CD4-positive, alpha-beta T cell (primary cell): ENCODE results near the gene AQP6. TPM values are rescaled to one million over a fixed set of nuclear protein-coding genes. Genes with fewer than 3 reads are reported as not detected.

ENCODE experiments used
- ATAC-seq: fragments of 200-7000 bp; cut with Tn5 transposase; one replicate; pipeline ENCODE4 v1.10.0; 2022; ENCODE audit warnings: mild to moderate bottlenecking; ENCODE audit not compliant: poor library complexity
- CTCF ChIA-PET: fragments of 350-600 bp; sonication (Branson Sonifier 250); formaldehyde crosslinking; loops from one replicate; lab custom pipeline; 2021; ENCODE audit warnings: antibody characterized with exemption, inconsistent platforms; lab: Charles Lee
- POLR2A ChIA-PET: fragments of 350-600 bp; sonication (Branson Sonifier 250); formaldehyde crosslinking; loops from one replicate; lab custom pipeline; 2021; ENCODE audit warnings: antibody characterized with exemption, inconsistent platforms; lab: Charles Lee
- DNase-seq, 14 experiments: peaks; one replicate each; pipeline ENCODE4 v3.0.0-alpha.2; 2013 to 2020; ENCODE audit warnings: mixed read lengths in 2 of 14
- H3K27ac ChIP-seq, 2 donors: one replicate each; pipeline versions ENCODE4 v1.5.1 to v1.7.0; 2013; ENCODE audit warnings: low read length in 2 of 2, low read depth in 1 of 2, mild to moderate bottlenecking in 1 of 2
- H3K27me3 ChIP-seq, 2 experiments: 1 replicate in 1 of 2; 2 replicates in 1 of 2; pipeline versions ENCODE4 v1.6.1 to v1.7.0; 2013; ENCODE audit warnings: low read length in 2 of 2, control low read depth in 1 of 2, mild to moderate bottlenecking in 1 of 2, moderate library complexity in 1 of 2; ENCODE audit not compliant: insufficient read depth in 2 of 2, control insufficient read depth in 1 of 2
- H3K36me3 ChIP-seq: one replicate; pipeline ENCODE4 v1.6.1; 2013; ENCODE audit warnings: low read length, control low read depth; ENCODE audit not compliant: insufficient read depth
- H3K4me1 ChIP-seq: one replicate; pipeline ENCODE4 v1.6.1; 2013; ENCODE audit warnings: low read length, control low read depth; ENCODE audit not compliant: insufficient read depth
- H3K4me3 ChIP-seq: one replicate; pipeline ENCODE4 v1.5.1; 2013; ENCODE audit warnings: mild to moderate bottlenecking, low read length, moderate library complexity
- H3K9me3 ChIP-seq, 2 experiments: 1 replicate in 1 of 2; 2 replicates in 1 of 2; pipeline versions ENCODE4 v1.6.1 to v1.7.0; 2013; ENCODE audit warnings: low read length in 2 of 2, mild to moderate bottlenecking in 2 of 2, control low read depth in 1 of 2, moderate library complexity in 1 of 2; ENCODE audit not compliant: control insufficient read depth in 1 of 2, insufficient read depth in 1 of 2
- H3K27ac Mint-ChIP-seq: one replicate; pipeline ENCODE4 v1.8.0; 2020; ENCODE audit warnings: mixed read lengths
- H3K27me3 Mint-ChIP-seq: one replicate; pipeline ENCODE4 v1.8.0; 2021; ENCODE audit warnings: mixed read lengths
- H3K36me3 Mint-ChIP-seq: one replicate; pipeline ENCODE4 v1.8.0; 2021; ENCODE audit warnings: low read depth, mixed read lengths
- H3K4me1 Mint-ChIP-seq: one replicate; pipeline ENCODE4 v1.8.0; 2021; ENCODE audit warnings: low read depth, mixed read lengths
- H3K4me3 Mint-ChIP-seq: one replicate; pipeline ENCODE4 v1.8.0; 2020; ENCODE audit warnings: mild to moderate bottlenecking, mixed read lengths
- H3K9me3 Mint-ChIP-seq: one replicate; pipeline ENCODE4 v1.8.0; 2020; ENCODE audit warnings: mixed read lengths
- CTCF ChIP-seq: fragments of 200-600 bp; IDR thresholded peaks from one replicate; pipeline ENCODE4 v1.8.0; 2022; ENCODE audit warnings: antibody characterized with exemption, mild to moderate bottlenecking
- intact Hi-C, 2 experiments: fragments of 100-400 bp; cut with DNase I in 1 of 2; cut with micrococcal nuclease in 1 of 2; formaldehyde crosslinking; loops; one replicate each; pipeline versions ENCODE4 v1.15.1 to v1.9.0; 2023 to 2025; cut with DNase I, micrococcal nuclease
- total RNA-seq, 174 experiments: library from RNA in 2 of 174; stranded (reverse) in 2 of 174; gene quantifications; one replicate each; pipeline ENCODE4 v1.2.3 and lab custom pipeline; 2021 to 2026

AQP6 gene
- total RNA-seq, 2 experiments from 2014 or later = not detected

GRCh38 chr12:49982246-49983087 lies 9.7 kb downstream of the AQP6 start:
- ChIA-PET CTCF (interaction anchor here (2.2 kb wide), 1 partner anchor 15 kb away, joined by 14 read pairs; no protein-coding TSS in a partner anchor), POLR2A (no interaction called here)
- H3K9me3 ChIP-seq = no peaks in the 10 kb centered on the region
- H3K27me3 ChIP-seq = no peaks in the 10 kb centered on the region
- intact Hi-C loops = no loop called here
- no peak overlapping the region for H3K27ac ChIP-seq
- ATAC-seq (no peak), DNase-seq (peak in 2 of 14 experiments; percentile 36 to 46)
- H3K4me3 ChIP-seq = no peak overlapping the region
- TF ChIP-seq CTCF = no peak
- no peaks in the 10 kb centered on the region for H3K9me3 Mint-ChIP-seq
- no peak overlapping the region for H3K27ac Mint-ChIP-seq
- H3K27me3 Mint-ChIP-seq = no peaks in the 10 kb centered on the region
- H3K36me3 Mint-ChIP-seq = no peaks in the 10 kb centered on the region
- H3K4me1 ChIP-seq = no peaks in the 10 kb centered on the region
- no peaks in the 10 kb centered on the region for H3K36me3 ChIP-seq
- H3K4me1 Mint-ChIP-seq = no peaks in the 10 kb centered on the region
- no peak overlapping the region for H3K4me3 Mint-ChIP-seq

GRCh38 chr12:49983892-49984291 lies 11.1 kb downstream of the AQP6 start:
- Mint-ChIP-seq H3K9me3 (no peaks in the 10 kb centered on the region), H3K27me3 (no peaks in the 10 kb centered on the region), H3K4me1 (no peaks in the 10 kb centered on the region), H3K4me3 (no peak overlapping the region), H3K27ac (no peak overlapping the region), H3K36me3 (no peaks in the 10 kb centered on the region)
- Histone ChIP-seq H3K27me3 (no peaks in the 10 kb centered on the region), H3K9me3 (no peaks in the 10 kb centered on the region), H3K4me1 (no peaks in the 10 kb centered on the region), H3K27ac (no peak overlapping the region), H3K36me3 (peaks cover 4% of the 10 kb centered on the region), H3K4me3 (no peak overlapping the region)
- CTCF ChIA-PET = interaction anchor here (2.2 kb wide), 1 partner anchor 16 kb away, joined by 14 read pairs; no protein-coding TSS in a partner anchor
- ATAC-seq = no peak
- intact Hi-C loops = no loop called here
- DNase-seq = peak in 1 of 14 experiments; percentile 25
- POLR2A ChIA-PET = no interaction called here
- no peak for TF ChIP-seq CTCF

- Histone ChIP-seq H3K27me3 (no peaks in the 10 kb centered on the region), H3K36me3 (peaks cover 4% of the 10 kb centered on the region), H3K4me3 (no peak overlapping the region), H3K9me3 (no peaks in the 10 kb centered on the region), H3K4me1 (no peaks in the 10 kb centered on the region), H3K27ac (no peak overlapping the region)
- peaks cover 4% of the 10 kb centered on the region for H3K36me3 Mint-ChIP-seq
- no peaks in the 10 kb centered on the region for H3K4me1 Mint-ChIP-seq
- no peak overlapping the region for H3K4me3 Mint-ChIP-seq
- no peak for TF ChIP-seq CTCF
- H3K9me3 Mint-ChIP-seq = no peaks in the 10 kb centered on the region
- ATAC-seq (no peak), DNase-seq (no peak)
- intact Hi-C loops = no loop called here
- H3K27ac Mint-ChIP-seq = no peak overlapping the region
- ChIA-PET POLR2A (no interaction called here), CTCF (interaction anchor here (0.5 to 2.2 kb wide), 3 partner anchors 17 to 889 kb away, joined by 3 to 14 read pairs (median 9); no protein-coding TSS in a partner anchor)
- no peaks in the 10 kb centered on the region for H3K27me3 Mint-ChIP-seq
Measured at GRCh38 chr12:49984476-49985359, 12.0 kb downstream of the AQP6 start.
